Measurements from ENCODE around the gene PTPRN2.

The PTPRN2 gene

GRCh38 chr7:157818701-157819454 lies 768.7 kb downstream of the PTPRN2 start:
- DNase-seq (ENCODE audit: low read depth in 2 of 2) = no peak

- DNase-seq (ENCODE audit: low read depth in 2 of 2) = no peak
Observed at GRCh38 chr7:157817944-157818700, 769.5 kb downstream of the PTPRN2 start.

GRCh38 chr7:157817433-157817832 lies 770.2 kb downstream of the PTPRN2 start:
- no peak for DNase-seq (ENCODE audit: low read depth in 2 of 2)

GRCh38 chr7:157816526-157817250 lies 770.9 kb downstream of the PTPRN2 start:
- no peak for DNase-seq (ENCODE audit: low read depth in 2 of 2)

- no peak for DNase-seq (ENCODE audit: low read depth in 2 of 2)
Observed at GRCh38 chr7:157816086-157816485, 771.5 kb downstream of the PTPRN2 start.

- DNase-seq (ENCODE audit: low read depth in 2 of 2) = no peak
Observed at GRCh38 chr7:157815706-157816022, 772.0 kb downstream of the PTPRN2 start.

GRCh38 chr7:157814931-157815705 lies 772.5 kb downstream of the PTPRN2 start:
- no peak for DNase-seq (ENCODE audit: low read depth in 2 of 2)

- DNase-seq (ENCODE audit: low read depth in 2 of 2) = no peak
Observed at GRCh38 chr7:157813741-157814661, 773.6 kb downstream of the PTPRN2 start.

- DNase-seq (ENCODE audit: low read depth in 2 of 2) = no peak
Observed at GRCh38 chr7:157813053-157813452, 774.6 kb downstream of the PTPRN2 start.

- DNase-seq (ENCODE audit: low read depth in 2 of 2) = no peak
Observed at GRCh38 chr7:157811946-157812345, 775.7 kb downstream of the PTPRN2 start.

GRCh38 chr7:157809863-157810851 lies 777.5 kb downstream of the PTPRN2 start:
- no peak for DNase-seq (ENCODE audit: low read depth in 2 of 2)

- no peak for DNase-seq (ENCODE audit: low read depth in 2 of 2)
Observed at GRCh38 chr7:157809154-157809862, 778.3 kb downstream of the PTPRN2 start.

- DNase-seq (ENCODE audit: low read depth in 2 of 2) = no peak
Observed at GRCh38 chr7:157808042-157808441, 779.6 kb downstream of the PTPRN2 start.

GRCh38 chr7:157807510-157807909 lies 780.1 kb downstream of the PTPRN2 start:
- no peak for DNase-seq (ENCODE audit: low read depth in 2 of 2)

- no peak for DNase-seq (ENCODE audit: low read depth in 2 of 2)
Observed at GRCh38 chr7:157806711-157807110, 780.9 kb downstream of the PTPRN2 start.

- no peak for DNase-seq (ENCODE audit: low read depth in 2 of 2)
Observed at GRCh38 chr7:157805713-157806112, 781.9 kb downstream of the PTPRN2 start.

- no peak for DNase-seq (ENCODE audit: low read depth in 2 of 2)
Observed at GRCh38 chr7:157803906-157804305, 783.7 kb downstream of the PTPRN2 start.

GRCh38 chr7:157801971-157802675 lies 785.5 kb downstream of the PTPRN2 start:
- no peak for DNase-seq (ENCODE audit: low read depth in 2 of 2)

Data from activated CD4-positive, alpha-beta T cell treated with anti-CD3 and anti-CD28 coated beads for 24 hours (primary cell).